ENCODE data around the gene STK26.

- TF ChIP-seq, protein P1, sequence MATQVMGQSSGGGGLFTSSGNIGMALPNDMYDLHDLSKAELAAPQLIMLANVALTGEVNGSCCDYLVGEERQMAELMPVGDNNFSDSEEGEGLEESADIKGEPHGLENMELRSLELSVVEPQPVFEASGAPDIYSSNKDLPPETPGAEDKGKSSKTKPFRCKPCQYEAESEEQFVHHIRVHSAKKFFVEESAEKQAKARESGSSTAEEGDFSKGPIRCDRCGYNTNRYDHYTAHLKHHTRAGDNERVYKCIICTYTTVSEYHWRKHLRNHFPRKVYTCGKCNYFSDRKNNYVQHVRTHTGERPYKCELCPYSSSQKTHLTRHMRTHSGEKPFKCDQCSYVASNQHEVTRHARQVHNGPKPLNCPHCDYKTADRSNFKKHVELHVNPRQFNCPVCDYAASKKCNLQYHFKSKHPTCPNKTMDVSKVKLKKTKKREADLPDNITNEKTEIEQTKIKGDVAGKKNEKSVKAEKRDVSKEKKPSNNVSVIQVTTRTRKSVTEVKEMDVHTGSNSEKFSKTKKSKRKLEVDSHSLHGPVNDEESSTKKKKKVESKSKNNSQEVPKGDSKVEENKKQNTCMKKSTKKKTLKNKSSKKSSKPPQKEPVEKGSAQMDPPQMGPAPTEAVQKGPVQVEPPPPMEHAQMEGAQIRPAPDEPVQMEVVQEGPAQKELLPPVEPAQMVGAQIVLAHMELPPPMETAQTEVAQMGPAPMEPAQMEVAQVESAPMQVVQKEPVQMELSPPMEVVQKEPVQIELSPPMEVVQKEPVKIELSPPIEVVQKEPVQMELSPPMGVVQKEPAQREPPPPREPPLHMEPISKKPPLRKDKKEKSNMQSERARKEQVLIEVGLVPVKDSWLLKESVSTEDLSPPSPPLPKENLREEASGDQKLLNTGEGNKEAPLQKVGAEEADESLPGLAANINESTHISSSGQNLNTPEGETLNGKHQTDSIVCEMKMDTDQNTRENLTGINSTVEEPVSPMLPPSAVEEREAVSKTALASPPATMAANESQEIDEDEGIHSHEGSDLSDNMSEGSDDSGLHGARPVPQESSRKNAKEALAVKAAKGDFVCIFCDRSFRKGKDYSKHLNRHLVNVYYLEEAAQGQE (IDR thresholded peaks at IDR 0.05; ENCODE audit: unreplicated experiment) = no peak
- TF ChIP-seq ZNF331 (CRISPR knock-in tag; IDR thresholded peaks at IDR 0.05; ENCODE audit: low read depth) = no peak
- no peak for TF ChIP-seq POLR2AphosphoS5 (IDR thresholded peaks at IDR 0.05; ENCODE audit: low read depth)
- TF ChIP-seq, protein P2, sequence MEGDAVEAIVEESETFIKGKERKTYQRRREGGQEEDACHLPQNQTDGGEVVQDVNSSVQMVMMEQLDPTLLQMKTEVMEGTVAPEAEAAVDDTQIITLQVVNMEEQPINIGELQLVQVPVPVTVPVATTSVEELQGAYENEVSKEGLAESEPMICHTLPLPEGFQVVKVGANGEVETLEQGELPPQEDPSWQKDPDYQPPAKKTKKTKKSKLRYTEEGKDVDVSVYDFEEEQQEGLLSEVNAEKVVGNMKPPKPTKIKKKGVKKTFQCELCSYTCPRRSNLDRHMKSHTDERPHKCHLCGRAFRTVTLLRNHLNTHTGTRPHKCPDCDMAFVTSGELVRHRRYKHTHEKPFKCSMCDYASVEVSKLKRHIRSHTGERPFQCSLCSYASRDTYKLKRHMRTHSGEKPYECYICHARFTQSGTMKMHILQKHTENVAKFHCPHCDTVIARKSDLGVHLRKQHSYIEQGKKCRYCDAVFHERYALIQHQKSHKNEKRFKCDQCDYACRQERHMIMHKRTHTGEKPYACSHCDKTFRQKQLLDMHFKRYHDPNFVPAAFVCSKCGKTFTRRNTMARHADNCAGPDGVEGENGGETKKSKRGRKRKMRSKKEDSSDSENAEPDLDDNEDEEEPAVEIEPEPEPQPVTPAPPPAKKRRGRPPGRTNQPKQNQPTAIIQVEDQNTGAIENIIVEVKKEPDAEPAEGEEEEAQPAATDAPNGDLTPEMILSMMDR (conservative IDR thresholded peaks at IDR 0.05; ENCODE audit: low read depth in 2 of 2) = no peak
- TF ChIP-seq EZH2 (IDR thresholded peaks at IDR 0.05; ENCODE audit: low read depth, unreplicated experiment) = no peak
- TF ChIP-seq JUNB (IDR thresholded peaks at IDR 0.05; ENCODE audit: unreplicated experiment) = no peak
Measured at GRCh38 chrX:132101206-132101605, 78.1 kb downstream of the STK26 start.

Measured in GM23338 (cell line).